Chondrocyte (in vitro differentiated cells): Measurements from ENCODE around the gene ITGB4. TPM values are rescaled to one million over a fixed set of nuclear protein-coding genes. Genes with fewer than 3 reads are reported as not detected.

ENCODE experiments used
- DNase-seq: peaks from one replicate; pipeline ENCODE4 v3.0.0; 2021; ENCODE audit warnings: mixed read lengths, low spot score
- H3K27ac Mint-ChIP-seq: one replicate; pipeline ENCODE4 v1.8.0; 2021; ENCODE audit warnings: mild to moderate bottlenecking, moderate library complexity, mixed read lengths; ENCODE audit not compliant: unreplicated experiment
- H3K27me3 Mint-ChIP-seq: 2 replicates; pipeline ENCODE4 v1.8.0; 2021; ENCODE audit warnings: low read depth, mixed read lengths
- H3K36me3 Mint-ChIP-seq: 2 replicates; pipeline ENCODE4 v1.8.0; 2021; ENCODE audit warnings: low read depth, mixed read lengths
- H3K4me1 Mint-ChIP-seq: 2 replicates; pipeline ENCODE4 v1.8.0; 2021; ENCODE audit warnings: low read depth, mild to moderate bottlenecking, mixed read lengths
- H3K4me3 Mint-ChIP-seq: one replicate; pipeline ENCODE4 v1.8.0; 2021; ENCODE audit warnings: mild to moderate bottlenecking, moderate library complexity, mixed read lengths; ENCODE audit not compliant: unreplicated experiment
- H3K9me3 Mint-ChIP-seq: 2 replicates; pipeline ENCODE4 v1.8.0; 2021; ENCODE audit warnings: low read depth, mixed read lengths
- total RNA-seq: library from RNA; stranded (reverse); gene quantifications from 3 replicates; pipeline ENCODE4 v1.2.1, GENCODE V29; 2021
- TF ChIP-seq, protein P1 (sequence below): fragments of 200-600 bp; sonication (generic); IDR thresholded peaks from 2 replicates; pipeline ENCODE4 v1.5.0; 2021; ENCODE audit warnings: antibody characterized with exemption, mild to moderate bottlenecking, moderate library complexity

The ITGB4 gene
- total RNA-seq, 1 donor from 2014 or later = 5.6 TPM

DNA sequence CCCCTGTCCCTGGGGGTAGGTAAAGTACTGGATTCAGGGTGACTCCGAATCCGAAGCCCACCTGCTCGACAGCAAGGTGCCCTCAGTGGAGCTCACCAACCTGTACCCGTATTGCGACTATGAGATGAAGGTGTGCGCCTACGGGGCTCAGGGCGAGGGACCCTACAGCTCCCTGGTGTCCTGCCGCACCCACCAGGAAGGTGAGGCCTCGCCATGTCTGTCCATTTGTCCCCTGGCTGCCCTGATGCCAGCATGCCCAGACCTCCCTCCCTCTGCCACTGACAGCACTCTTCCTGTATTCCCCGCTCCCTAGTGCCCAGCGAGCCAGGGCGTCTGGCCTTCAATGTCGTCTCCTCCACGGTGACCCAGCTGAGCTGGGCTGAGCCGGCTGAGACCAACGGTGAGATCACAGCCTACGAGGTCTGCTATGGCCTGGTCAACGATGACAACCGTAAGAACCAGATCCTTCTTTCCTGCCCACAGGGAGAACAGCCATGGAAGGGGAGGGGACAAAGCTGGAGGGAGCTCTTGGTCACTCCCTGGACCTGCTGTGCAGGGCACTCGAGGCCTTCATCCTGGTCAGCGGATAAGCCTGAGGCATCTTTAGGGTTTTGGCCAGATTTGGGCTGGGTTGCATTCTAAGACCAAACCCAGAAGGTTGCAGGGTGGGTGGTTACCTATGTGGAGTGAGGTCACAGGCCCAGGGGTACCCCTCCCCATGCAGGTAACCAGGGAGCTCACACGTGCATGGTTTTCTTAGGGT is 29.6 kb downstream of the ITGB4 start:
- Mint-ChIP-seq H3K36me3 (no peaks in the 10 kb centered on the region), H3K9me3 (no peaks in the 10 kb centered on the region), H3K4me3 (no peak overlapping the region), H3K27me3 (no peaks in the 10 kb centered on the region), H3K4me1 (peaks cover 19% of the 10 kb centered on the region), H3K27ac (peak overlapping the region; percentile 41)
- DNase-seq = no peak
- TF ChIP-seq, protein P1, sequence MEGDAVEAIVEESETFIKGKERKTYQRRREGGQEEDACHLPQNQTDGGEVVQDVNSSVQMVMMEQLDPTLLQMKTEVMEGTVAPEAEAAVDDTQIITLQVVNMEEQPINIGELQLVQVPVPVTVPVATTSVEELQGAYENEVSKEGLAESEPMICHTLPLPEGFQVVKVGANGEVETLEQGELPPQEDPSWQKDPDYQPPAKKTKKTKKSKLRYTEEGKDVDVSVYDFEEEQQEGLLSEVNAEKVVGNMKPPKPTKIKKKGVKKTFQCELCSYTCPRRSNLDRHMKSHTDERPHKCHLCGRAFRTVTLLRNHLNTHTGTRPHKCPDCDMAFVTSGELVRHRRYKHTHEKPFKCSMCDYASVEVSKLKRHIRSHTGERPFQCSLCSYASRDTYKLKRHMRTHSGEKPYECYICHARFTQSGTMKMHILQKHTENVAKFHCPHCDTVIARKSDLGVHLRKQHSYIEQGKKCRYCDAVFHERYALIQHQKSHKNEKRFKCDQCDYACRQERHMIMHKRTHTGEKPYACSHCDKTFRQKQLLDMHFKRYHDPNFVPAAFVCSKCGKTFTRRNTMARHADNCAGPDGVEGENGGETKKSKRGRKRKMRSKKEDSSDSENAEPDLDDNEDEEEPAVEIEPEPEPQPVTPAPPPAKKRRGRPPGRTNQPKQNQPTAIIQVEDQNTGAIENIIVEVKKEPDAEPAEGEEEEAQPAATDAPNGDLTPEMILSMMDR = no peak

DNA sequence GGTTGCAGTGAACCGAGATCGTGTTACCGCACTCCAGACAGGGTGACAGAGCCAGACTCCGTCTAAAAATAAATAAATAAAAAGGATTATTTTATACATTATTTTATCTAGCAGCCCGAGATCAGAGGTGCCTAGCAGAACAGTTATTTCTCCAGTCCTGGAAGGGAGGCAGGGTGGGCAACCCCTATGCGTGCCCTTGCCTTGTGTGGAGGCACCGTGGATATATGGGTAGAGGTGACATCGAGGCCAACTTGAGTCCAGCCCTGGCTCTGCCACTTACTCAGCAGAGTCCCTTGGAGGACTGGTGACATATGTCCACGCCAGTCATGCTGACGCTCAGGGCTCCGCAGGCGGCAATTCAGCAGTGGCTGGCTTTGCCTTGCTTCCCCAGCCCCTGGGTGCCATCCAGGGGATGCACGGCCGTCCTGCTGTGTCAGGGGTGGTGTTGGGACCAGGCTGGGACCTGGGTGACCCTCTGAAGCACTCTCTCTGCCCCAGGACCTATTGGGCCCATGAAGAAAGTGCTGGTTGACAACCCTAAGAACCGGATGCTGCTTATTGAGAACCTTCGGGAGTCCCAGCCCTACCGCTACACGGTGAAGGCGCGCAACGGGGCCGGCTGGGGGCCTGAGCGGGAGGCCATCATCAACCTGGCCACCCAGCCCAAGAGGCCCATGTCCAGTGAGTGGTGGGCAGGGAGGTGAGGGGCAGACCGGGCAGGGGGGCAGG is 30.6 kb downstream of the ITGB4 start:
- Mint-ChIP-seq H3K9me3 (no peaks in the 10 kb centered on the region), H3K4me1 (peaks cover 19% of the 10 kb centered on the region), H3K27me3 (no peaks in the 10 kb centered on the region), H3K4me3 (no peak overlapping the region), H3K27ac (no peak overlapping the region), H3K36me3 (no peaks in the 10 kb centered on the region)
- no peak for DNase-seq
- TF ChIP-seq, protein P1 = no peak

GRCh38 chr17:75752405-75752709 is 31.1 kb downstream of the ITGB4 start:
- Mint-ChIP-seq H3K27ac (no peak overlapping the region), H3K27me3 (no peaks in the 10 kb centered on the region), H3K36me3 (no peaks in the 10 kb centered on the region), H3K4me1 (peaks cover 19% of the 10 kb centered on the region), H3K9me3 (no peaks in the 10 kb centered on the region), H3K4me3 (no peak overlapping the region)
- DNase-seq = no peak
- TF ChIP-seq, protein P1 = no peak

GRCh38 chr17:75752802-75753513 is 31.7 kb downstream of the ITGB4 start:
- H3K36me3 Mint-ChIP-seq = no peaks in the 10 kb centered on the region

More at GRCh38 chr17:75752802-75753513, 31.7 kb downstream of the ITGB4 start:
- TF ChIP-seq, protein P1 = no peak
- peak overlapping the region; percentile 28 for H3K4me3 Mint-ChIP-seq
- no peak overlapping the region for H3K27ac Mint-ChIP-seq
- DNase-seq = no peak
- peaks cover 14% of the 10 kb centered on the region for H3K4me1 Mint-ChIP-seq
- H3K27me3 Mint-ChIP-seq = no peaks in the 10 kb centered on the region
- H3K9me3 Mint-ChIP-seq = no peaks in the 10 kb centered on the region
